ENCODE results near the gene AFDN.

The AFDN gene

DNA sequence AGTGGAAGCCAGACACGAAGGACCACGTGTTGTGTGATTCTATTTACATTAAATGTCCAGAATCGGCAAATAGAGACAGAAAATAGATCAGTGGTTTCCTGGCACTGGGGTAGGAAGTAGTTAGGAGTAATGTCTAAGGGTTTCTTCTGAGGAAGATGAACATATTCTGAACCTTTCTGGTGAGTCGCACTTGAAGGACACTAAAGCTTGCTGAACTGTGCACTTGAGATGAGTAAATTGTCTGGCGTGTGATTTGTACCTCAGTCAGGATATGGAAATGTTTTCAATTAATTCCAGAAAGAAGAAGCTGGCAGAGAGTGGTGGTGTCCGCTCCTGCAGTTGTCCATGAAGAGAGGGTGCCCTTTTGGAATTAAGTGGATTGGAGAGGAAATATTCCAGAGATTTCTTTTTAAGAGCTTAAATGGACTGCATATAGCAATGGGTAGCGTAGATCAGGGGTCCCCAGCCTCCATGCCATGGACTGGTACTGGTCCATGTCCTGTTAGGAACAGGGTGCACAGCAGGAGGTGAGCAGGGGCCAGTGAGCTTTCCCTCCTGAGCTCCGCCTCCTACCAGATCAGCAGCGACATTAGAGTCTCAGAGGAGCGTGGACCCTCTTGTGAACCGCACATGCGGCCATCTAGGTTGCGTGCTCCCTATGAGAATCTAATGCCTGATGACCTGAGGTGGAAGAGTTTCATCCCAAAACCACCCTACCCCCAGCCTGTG lies 158.3 kb downstream of the AFDN start:
- no peak overlapping the region for H3K4me3 ChIP-seq (ENCODE audit: low read length)
- TF ChIP-seq, protein P1, sequence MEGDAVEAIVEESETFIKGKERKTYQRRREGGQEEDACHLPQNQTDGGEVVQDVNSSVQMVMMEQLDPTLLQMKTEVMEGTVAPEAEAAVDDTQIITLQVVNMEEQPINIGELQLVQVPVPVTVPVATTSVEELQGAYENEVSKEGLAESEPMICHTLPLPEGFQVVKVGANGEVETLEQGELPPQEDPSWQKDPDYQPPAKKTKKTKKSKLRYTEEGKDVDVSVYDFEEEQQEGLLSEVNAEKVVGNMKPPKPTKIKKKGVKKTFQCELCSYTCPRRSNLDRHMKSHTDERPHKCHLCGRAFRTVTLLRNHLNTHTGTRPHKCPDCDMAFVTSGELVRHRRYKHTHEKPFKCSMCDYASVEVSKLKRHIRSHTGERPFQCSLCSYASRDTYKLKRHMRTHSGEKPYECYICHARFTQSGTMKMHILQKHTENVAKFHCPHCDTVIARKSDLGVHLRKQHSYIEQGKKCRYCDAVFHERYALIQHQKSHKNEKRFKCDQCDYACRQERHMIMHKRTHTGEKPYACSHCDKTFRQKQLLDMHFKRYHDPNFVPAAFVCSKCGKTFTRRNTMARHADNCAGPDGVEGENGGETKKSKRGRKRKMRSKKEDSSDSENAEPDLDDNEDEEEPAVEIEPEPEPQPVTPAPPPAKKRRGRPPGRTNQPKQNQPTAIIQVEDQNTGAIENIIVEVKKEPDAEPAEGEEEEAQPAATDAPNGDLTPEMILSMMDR (conservative IDR thresholded peaks at IDR 0.05; ENCODE audit: low read length) = no peak
- DNase-seq (ENCODE audit: low read depth) = peak; percentile 21

DNA sequence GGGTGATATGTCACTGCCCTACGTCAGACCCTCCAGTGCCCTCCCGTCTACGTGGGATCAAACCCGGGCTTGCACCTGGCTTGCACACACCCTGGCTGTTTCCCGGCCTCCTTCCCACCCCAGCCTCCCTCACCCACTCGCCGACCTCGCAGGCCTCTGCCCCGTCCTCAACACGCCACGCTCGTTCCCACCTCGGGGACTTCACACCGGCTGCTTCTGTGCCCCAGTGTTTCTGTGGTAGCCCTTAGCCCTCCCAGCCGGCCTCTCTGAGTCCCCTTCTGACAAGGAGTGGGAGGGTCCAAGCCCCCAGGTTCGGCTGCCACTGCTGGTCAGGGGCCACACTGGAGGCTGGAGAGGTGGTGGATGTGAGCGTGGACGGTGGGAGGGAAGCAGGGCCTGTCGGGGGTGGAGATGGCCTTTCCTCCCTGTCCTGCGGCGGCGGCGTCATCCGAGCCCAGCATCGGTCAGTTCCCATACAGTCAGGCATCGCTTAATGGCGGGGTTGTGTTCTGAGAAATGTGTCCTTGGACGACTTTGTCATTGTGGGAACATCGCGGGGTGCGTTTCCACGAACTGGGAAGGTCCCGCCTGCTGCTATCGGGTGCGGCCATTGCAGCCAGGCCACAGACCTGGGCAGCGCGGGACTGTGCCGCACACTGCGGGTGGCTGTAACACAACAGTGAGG lies 159.3 kb downstream of the AFDN start:
- TF ChIP-seq, protein P1 (conservative IDR thresholded peaks at IDR 0.05; ENCODE audit: low read length) = no peak
- no peak for DNase-seq (ENCODE audit: low read depth)

DNA sequence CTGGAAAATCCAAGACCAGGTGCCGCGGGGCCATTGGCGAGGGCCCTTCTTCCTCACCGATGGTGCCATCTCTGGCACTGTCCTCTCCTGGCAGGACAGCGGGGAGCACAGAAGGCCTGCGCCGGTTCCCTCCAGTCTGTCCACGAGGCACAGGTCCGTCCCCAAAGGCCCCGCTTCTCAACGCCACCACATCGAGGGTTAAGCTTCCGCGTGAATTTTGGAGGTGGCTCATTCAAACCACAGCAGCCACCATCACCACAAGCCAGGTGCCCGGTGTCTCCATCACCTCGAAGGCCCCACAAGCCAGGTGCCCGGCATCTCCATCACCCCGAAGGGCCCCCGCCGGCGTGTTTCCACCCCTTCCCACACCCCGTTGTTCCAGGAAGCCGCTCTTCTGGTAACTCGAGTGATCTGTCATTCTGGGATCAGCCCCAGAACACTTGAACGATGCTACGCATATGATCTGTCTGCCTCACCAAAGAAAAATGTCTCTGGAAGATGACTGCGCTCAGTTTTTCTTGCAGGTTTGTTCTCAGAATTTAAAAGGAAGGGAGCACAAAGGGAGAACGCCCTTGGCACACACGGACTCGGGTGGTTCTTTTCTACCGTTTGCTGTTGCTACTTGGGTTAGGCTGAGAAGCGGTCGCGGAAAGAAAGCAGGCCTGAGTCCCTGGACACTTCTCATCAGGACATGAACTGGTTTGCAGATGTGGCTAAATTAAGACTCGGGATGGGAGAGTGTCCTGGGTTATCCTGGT lies 160.9 kb downstream of the AFDN start:
- no peak overlapping the region for H3K4me3 ChIP-seq (ENCODE audit: low read length)
- TF ChIP-seq, protein P1 (conservative IDR thresholded peaks at IDR 0.05; ENCODE audit: low read length) = no peak
- peak; percentile 45 for DNase-seq (ENCODE audit: low read depth)

More for the DNA sequence above, 159.3 kb downstream of the AFDN start:
- no peak overlapping the region for H3K4me3 ChIP-seq (ENCODE audit: low read length)

DNA sequence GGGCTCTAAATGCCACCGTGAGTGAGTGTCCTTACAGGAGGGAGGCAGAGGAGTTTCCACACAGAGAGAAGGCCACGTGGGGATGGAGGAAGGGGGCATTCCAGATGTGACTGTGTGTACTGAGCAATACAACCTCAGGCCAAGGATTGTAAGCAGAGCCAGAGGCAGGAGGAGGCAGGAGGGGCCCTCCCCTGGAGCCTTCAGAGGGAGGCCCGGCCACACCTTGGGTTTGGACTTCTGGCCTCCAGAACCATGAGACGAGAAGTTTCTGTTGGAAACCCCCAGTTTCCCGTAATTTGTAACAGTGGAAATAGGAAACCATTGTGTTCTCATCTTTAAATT lies 161.4 kb downstream of the AFDN start:
- no peak overlapping the region for H3K4me3 ChIP-seq (ENCODE audit: low read length)
- TF ChIP-seq, protein P1 (conservative IDR thresholded peaks at IDR 0.05; ENCODE audit: low read length) = no peak
- peak; percentile 13 for DNase-seq (ENCODE audit: low read depth)

DNA sequence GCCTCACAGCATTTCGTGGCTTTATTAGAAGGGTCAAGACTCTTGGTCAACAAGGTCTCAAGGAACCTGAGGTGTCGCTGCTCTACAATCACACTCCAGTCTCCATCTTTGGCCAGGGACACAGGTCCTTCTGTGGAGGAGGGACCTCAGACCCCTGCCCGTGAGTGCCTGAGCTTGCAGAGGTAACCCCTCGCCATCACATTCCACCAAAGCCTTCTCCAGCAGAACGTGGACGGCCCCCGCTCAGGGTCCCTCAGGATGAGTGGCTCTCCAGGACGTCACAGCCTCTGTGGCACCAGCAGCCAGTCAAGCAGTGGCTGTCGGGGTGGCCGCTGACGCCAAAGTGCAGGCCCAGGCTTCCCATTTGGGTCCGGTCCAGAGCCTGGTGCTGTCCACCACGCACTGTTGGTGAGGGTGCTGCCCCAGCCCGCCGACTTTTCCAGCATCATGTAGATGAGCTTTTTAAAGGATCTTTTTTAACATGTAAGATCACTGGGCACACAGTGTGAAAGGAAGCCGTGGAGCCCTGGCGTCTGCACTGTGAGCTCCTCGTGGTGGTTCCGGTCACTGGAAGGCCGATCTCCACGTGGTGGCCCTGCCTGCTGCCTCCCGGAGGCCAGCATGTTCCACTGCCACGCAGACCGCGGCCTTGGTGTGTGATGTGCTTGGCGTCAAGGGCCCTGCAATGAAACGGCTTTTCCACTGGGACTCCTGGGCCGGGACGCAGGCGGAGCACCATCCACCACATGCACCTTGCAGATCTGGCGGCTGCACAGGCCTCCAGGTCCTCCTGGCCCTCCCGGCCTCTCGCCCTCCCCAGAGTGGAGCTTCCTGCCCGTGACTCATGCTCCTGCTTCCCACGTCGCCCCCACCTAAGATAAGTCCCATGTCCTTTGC lies 162.5 kb downstream of the AFDN start:
- no peak overlapping the region for H3K4me3 ChIP-seq (ENCODE audit: low read length)
- TF ChIP-seq, protein P1 (conservative IDR thresholded peaks at IDR 0.05; ENCODE audit: low read length) = no peak
- DNase-seq (ENCODE audit: low read depth) = no peak

DNA sequence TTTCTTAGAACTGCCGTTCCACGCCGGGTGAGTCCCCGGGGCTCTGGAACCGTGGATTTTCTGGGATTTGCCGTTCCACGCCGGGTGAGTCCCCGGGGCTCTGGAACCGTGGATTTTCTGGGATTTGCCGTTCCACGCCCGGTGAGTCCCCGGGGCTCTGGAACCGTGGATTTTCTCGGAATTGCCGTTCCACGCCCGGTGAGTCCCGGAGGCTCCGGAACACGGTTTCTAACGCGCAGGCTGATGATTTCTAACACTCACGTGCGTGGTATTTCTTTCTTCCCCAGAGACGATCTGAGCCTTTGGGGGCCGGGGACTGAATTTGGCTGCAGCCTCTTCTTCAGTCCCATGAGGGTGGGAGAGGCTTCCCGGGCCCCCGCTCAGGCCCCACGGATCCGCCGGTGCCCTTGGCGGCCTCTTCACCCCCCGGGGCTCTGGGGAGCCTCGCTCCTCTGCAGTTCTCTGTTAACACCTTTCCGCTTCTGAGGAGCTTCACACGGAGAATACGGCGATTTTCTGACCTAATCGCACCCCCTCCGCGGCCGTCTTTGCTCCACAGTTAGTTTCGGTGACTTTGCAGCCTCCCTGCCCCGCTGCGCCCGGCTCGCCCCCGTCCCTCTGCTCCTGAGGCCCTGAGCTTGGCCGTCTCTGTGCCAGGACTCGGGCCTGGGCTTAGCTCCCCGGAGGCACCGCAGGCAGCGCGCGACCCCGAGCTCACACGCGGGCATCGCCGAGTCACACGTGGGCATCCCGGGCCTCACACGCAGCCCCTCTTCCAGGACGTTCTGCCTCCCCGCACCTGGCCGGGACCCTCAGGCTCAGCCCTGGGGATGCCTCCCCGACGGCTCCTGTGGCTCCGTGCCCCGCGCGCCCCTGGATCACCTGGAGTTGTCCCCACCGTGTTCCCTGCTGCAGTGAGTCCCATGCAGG lies 163.6 kb downstream of the AFDN start:
- H3K4me3 ChIP-seq (ENCODE audit: low read length) = no peak overlapping the region
- TF ChIP-seq, protein P1 (conservative IDR thresholded peaks at IDR 0.05; ENCODE audit: low read length) = no peak
- DNase-seq (ENCODE audit: low read depth) = no peak

All from AG10803 (cell line).